IPS DF 6.9 (cell line): ENCODE measurements around the gene NPSR1.
"Not testable (repeated sequence)": the region's sequence is repeated elsewhere in the genome, so short reads cannot be mapped to it uniquely, and the experiment has no call there.

Experiments used
- DNase-seq: peaks from one replicate; pipeline ENCODE4 v3.0.0-alpha.2; 2013; ENCODE audit warnings: low read depth, low spot score
- H3K27ac ChIP-seq: one replicate; pipeline ENCODE4 v1.5.1; 2013; ENCODE audit warnings: low read length, control low read depth
- H3K27me3 ChIP-seq: 2 replicates; pipeline ENCODE4 v1.6.1; 2013; ENCODE audit warnings: mild to moderate bottlenecking, low read length; ENCODE audit not compliant: control insufficient read depth, insufficient read depth
- H3K36me3 ChIP-seq: 2 replicates; pipeline ENCODE4 v1.6.1; 2013; ENCODE audit warnings: low read length; ENCODE audit not compliant: control insufficient read depth, insufficient read depth
- H3K4me1 ChIP-seq: 2 replicates; pipeline ENCODE4 v1.6.1; 2013; ENCODE audit warnings: low read length; ENCODE audit not compliant: control insufficient read depth, insufficient read depth
- H3K4me3 ChIP-seq: 2 replicates; pipeline ENCODE4 v1.5.1; 2013; ENCODE audit warnings: mild to moderate bottlenecking, low read length
- H3K9me3 ChIP-seq: 2 replicates; pipeline ENCODE4 v1.6.1; 2013; ENCODE audit warnings: low read length, inconsistent platforms; ENCODE audit not compliant: control insufficient read depth, insufficient read depth
- WGBS: extraction: QIAGEN DNeasy Blood & Tissue Kit; methylation state at CpG from one replicate; pipeline ENCODE4 v1.1.7; 2013; ENCODE audit warnings: mixed read lengths, missing lambda C conversion rate; ENCODE audit not compliant: insufficient read length, insufficient coverage; 5-methylcytosine and 5-hydroxymethylcytosine counted together

The NPSR1 gene

DNA sequence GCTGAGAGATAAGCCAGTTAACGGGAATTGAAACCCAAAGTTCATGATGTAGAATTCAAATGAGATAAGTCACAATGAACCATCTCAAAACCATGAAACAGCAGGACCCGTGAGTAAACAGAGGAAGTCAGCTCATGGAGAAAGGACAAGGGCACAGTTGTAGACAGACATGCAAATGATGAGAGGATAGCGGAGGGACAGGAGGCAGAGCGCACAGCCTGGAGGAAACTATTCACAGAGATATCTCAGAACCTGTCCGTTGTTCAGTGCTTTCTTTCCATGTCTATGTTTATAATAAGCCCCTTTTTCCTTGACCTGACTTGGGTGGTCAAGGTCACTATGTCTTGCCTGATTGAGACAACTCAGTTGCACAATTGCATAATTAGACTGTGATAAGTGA lies 208.2 kb downstream of the NPSR1 start:
- H3K4me3 ChIP-seq, H3K36me3 ChIP-seq, H3K27me3 ChIP-seq, H3K27ac ChIP-seq, H3K4me1 ChIP-seq, DNase-seq, H3K9me3 ChIP-seq: not testable (repeated sequence)
- WGBS = no CpG with 5 or more reads among the region's 5 CpGs

DNA sequence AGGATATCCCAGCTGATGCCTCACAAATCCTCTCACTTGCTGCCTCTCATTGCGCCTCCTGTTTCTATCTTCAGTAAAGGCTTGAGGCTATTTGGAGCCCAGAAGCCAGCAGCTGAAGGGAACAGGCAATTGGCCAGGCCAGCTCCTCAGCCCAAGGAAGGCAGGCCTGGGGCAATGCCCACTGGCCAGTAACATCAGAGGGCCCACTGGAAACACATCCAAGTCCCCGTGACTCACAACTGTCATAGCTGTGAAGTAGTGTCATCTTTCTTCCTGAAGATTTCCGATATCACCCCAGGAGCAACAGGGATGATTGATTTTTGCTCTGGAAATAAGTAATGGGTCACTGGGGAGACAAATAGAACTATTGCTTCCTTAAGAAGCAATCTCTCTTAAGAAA lies 209.3 kb downstream of the NPSR1 start:
- not testable (repeated sequence) for H3K4me3 ChIP-seq, H3K27me3 ChIP-seq, DNase-seq, H3K9me3 ChIP-seq, H3K4me1 ChIP-seq, H3K36me3 ChIP-seq, H3K27ac ChIP-seq
- no CpG with 5 or more reads among the region's 3 CpGs for WGBS

DNA sequence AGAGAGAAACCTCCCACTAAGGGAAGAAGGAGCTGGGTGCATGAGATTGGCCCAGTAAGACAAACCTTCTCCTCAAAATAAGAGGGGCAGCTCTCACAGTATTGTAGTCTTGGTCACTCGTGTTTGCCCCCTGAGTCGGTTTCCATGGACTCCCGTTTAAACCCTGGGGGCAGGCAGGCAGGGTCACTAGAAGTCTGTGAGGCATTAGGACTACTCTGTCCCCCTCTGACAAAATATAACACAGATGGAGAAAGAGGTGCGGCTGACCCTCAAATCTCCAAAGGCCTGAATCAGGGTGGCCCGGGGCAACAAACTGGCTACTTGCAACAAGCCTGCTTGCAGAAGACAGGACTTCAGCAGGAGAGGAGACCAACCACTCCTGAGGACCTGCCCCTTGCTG lies 210.6 kb downstream of the NPSR1 start:
- WGBS = no CpG with 5 or more reads among the region's 5 CpGs
- not testable (repeated sequence) for H3K27me3 ChIP-seq, H3K4me1 ChIP-seq, DNase-seq, H3K9me3 ChIP-seq, H3K36me3 ChIP-seq, H3K4me3 ChIP-seq, H3K27ac ChIP-seq

DNA sequence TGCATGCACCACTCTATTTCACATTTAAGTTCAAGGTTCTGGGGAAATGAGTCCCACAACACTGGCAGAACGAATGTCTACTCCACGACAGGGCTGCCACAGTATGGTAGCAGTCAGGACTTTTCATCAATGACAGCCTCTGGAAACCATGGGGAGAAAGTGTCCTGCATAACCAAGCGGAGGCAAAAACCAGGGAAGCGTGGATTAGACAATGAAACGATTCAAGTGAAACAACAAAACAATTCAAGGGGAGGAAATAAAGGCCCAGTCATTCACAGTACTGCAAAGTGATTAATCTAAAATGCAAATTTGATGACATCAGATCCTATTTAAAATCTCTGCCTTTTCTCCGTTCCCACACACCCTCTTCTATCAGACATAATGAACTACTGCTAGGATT lies 211.0 kb downstream of the NPSR1 start:
- Histone ChIP-seq H3K9me3 (no peaks in the 10 kb centered on the region), H3K27ac (no peak overlapping the region), H3K36me3 (no peaks in the 10 kb centered on the region), H3K4me3 (no peak overlapping the region), H3K4me1 (no peaks in the 10 kb centered on the region), H3K27me3 (no peaks in the 10 kb centered on the region)
- DNase-seq = no peak
- WGBS = no CpG with 5 or more reads among the region's 6 CpGs

DNA sequence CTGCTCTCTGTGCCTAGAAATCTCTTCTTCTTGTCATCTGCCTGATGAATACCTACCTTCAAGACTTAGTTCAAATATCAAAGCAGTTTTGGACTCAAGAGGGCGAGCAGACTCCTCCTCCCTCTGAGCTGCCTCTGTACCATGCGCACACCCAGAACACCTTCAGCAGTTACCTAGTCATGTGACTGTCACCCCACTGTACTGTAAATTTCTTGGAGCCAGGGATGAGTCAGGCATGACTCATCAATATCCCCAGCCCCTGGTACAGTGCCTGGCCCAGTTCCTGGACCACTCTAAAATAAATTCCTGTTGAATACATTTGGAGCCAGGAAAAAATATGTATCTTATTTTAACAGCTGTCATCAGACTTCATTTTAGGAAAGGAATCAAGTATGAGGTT lies 212.0 kb downstream of the NPSR1 start:
- WGBS = no CpG with 5 or more reads among the region's 2 CpGs
- not testable (repeated sequence) for H3K27me3 ChIP-seq, H3K4me3 ChIP-seq, DNase-seq, H3K27ac ChIP-seq, H3K9me3 ChIP-seq, H3K4me1 ChIP-seq, H3K36me3 ChIP-seq

DNA sequence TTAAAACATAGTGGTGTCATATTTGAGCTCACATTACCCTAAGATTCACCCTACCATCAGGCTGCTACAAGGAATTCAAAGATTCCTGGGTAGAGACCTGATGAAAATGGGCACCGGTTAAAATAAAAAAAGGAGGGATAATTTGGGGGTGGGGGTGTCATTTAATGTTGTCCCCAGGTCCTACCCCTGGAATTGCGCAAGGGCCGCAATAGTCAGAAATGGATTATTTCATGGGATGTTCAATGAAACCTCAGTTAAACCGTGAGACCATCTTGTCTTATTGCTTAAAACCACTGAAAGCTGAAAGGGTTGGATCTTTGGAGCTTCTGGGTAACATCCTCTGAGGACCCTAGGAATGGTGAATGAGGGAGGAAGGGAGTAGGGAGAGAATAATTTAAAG lies 216.3 kb downstream of the NPSR1 start:
- WGBS = no CpG with 5 or more reads among the region's 4 CpGs

DNA sequence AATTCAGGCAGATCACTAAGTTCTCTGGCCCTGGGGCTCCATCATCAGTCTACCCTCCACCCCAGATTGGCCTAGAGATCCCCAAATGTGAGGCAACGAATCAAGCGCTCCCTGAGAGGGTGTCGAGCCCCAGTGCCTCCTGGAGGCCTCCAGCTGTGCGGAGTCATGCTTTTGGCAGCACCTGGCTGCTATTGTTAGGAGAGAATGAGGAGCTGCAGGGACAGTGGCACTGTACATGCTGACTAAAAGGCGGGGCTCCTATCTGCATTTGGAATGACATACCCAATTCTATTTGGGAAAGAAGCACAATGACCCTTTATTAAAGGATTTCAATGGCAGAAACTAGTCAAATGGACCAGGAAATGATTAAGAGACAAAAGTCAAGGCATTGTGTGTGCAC lies 217.5 kb downstream of the NPSR1 start:
- Histone ChIP-seq H3K9me3 (no peaks in the 10 kb centered on the region), H3K4me1 (no peaks in the 10 kb centered on the region; the same call in none of the 2 replicates), H3K27ac (no peak overlapping the region), H3K4me3 (no peak overlapping the region), H3K36me3 (no peaks in the 10 kb centered on the region), H3K27me3 (no peaks in the 10 kb centered on the region)
- no CpG with 5 or more reads among the region's 5 CpGs for WGBS
- DNase-seq = no peak

More for the DNA sequence above, 216.3 kb downstream of the NPSR1 start:
- DNase-seq, H3K27me3 ChIP-seq, H3K4me1 ChIP-seq, H3K4me3 ChIP-seq, H3K36me3 ChIP-seq, H3K27ac ChIP-seq, H3K9me3 ChIP-seq: not testable (repeated sequence)

DNA sequence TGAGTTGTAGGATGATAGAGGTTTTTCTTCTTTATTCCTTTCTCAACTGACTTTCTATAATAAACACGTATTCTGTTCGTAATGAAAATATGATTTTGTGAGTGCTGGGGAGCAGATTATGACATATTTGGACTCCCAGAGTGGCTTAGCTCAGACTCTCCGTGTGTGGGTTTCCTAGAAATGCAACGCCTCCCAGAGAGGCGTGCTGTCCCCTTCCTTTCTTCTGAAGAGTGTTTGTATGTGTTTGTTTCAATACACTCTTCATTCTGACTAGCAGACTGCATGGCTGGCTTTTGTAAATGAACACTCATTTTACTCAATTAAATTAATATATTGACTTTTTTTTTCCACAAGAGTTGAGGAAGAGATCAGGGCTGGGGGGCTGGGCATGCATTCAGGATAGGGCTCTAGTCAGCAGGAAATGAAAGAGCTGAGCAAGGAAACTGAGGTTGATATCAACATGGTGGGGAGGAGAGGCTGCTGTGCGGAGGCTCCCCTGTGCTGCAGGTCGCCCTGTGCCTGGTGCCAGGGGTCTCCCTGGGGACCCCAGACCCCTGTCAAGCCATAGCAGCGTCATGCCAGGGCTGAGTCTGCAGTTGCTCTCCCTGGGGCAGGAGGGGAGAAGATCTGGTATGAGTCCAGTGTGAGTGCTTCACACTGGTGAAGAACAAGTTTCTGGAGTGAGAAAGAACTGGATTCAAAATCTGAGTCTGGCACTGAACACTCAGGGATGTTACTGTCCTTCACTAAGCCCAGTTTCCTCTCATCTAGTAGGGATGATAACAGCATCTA lies 221.1 kb downstream of the NPSR1 start:
- H3K27ac ChIP-seq, H3K4me3 ChIP-seq, H3K9me3 ChIP-seq, H3K4me1 ChIP-seq, H3K36me3 ChIP-seq, H3K27me3 ChIP-seq, DNase-seq: not testable (repeated sequence)
- WGBS = no CpG with 5 or more reads among the region's 8 CpGs

DNA sequence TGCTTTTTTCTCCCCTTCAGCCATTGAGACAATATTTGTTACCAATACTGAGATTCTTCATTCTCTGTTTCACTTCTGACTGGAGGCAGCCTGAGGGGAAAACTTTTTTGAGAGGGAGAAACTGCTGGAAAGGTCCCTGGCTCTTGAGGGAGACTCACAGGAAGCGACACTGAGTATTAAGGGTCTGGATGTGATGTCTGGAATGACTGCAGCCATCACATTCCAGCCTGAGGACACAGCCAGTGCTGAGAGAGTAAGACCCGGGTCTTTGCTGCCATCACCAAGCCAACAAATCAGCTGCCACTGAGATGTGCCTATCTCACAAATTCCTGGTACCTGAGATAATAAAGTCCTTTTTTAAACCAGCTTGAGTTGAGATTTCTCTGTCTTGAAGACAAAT lies 221.9 kb downstream of the NPSR1 start:
- whole genome bisulfite sequencing = no CpG with 5 or more reads among the region's 2 CpGs
- Histone ChIP-seq H3K9me3 (no peaks in the 10 kb centered on the region; the same call in 1 of the 2 replicates), H3K4me3 (no peak overlapping the region), H3K36me3 (no peaks in the 10 kb centered on the region), H3K4me1 (no peaks in the 10 kb centered on the region; the same call in none of the 2 replicates), H3K27me3 (no peaks in the 10 kb centered on the region), H3K27ac (no peak overlapping the region)
- DNase-seq = no peak

DNA sequence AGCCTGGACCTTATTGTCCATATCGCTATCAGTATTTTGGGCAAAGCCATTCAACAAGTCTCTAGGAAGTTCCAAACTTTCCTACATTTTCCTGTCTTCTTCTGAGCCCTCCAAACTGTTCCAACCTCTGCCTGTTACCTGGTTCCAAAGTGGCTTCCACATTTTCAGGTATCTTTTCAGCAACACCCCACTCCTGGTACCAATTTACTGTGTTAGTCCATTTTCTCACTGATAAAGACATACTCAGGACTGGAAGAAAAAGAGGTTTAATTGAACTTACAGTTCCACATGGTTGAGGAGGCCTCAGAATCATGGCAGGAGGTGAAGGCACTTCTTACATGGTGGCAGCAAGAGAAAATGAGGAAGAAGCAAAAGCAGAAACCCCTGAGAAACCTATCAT lies 225.8 kb downstream of the NPSR1 start:
- H3K36me3 ChIP-seq, H3K4me1 ChIP-seq, H3K27me3 ChIP-seq, H3K9me3 ChIP-seq, H3K4me3 ChIP-seq, DNase-seq, H3K27ac ChIP-seq: not testable (repeated sequence)
- WGBS = no CpG with 5 or more reads among the region's 1 CpG

DNA sequence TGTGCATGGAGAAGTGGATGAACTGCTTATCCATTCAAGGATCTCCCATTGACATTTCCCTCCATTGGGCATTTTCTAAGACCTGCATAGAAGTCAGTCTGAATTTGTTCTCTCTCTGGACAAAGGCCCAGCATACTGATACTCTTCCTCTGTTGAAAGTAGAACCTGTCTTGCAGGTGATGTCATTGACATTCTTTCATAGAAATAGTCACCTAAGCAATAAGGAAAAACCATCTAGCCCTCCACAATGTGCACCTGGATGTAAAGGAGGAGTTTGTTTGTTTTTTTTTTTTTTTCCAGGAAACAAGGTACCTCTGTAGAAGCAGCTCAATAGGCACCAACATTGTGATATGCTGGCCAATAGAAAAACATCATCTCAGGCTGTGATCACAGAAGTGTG lies 228.8 kb downstream of the NPSR1 start:
- no peaks in the 10 kb centered on the region for H3K27me3 ChIP-seq
- H3K36me3 ChIP-seq = no peaks in the 10 kb centered on the region
- DNase-seq = no peak
- no peaks in the 10 kb centered on the region for H3K4me1 ChIP-seq
- no peaks in the 10 kb centered on the region; the same call in 1 of the 2 replicates for H3K9me3 ChIP-seq
- no peak overlapping the region for H3K27ac ChIP-seq
- H3K4me3 ChIP-seq = no peak overlapping the region
